ENCODE measurements around the gene TRPV5.
A peak's percentile ranks its signal among the peaks of the same experiment; 100 is the strongest.

Gene TRPV5

GRCh38 chr7:142940966-142941535, 7.5 kb upstream of the TRPV5 start:
- DNase-seq = no peak

GRCh38 chr7:142939226-142939910, 5.8 kb upstream of the TRPV5 start, which contains the start of gene LLCFC1:
TSS of gene LLCFC1 (plus strand) at chr7:142939484. CDS start at chr7:142939622, 138 bp downstream.
- DNase-seq = no peak

DNA sequence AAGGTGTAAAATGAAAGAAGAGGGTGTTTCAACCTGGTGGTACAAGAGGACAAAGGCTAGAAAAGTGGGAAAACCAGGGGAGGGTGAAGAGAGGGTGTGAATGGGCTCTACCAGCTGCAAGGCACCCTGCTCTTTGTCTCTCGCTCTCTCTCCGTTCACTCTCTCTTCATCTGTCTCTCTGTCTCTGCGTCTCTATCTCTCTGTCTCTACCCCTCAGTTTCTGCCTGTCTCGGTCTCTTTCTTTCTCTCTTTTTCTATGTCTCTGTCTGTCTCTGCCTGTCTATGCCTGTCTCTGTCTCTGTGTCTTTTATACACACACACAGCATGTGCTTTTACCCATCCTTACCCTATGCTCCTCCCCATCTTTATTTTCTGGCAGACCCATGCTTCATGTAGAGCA, 5.1 kb upstream of the TRPV5 start:
- no peak for DNase-seq

DNA sequence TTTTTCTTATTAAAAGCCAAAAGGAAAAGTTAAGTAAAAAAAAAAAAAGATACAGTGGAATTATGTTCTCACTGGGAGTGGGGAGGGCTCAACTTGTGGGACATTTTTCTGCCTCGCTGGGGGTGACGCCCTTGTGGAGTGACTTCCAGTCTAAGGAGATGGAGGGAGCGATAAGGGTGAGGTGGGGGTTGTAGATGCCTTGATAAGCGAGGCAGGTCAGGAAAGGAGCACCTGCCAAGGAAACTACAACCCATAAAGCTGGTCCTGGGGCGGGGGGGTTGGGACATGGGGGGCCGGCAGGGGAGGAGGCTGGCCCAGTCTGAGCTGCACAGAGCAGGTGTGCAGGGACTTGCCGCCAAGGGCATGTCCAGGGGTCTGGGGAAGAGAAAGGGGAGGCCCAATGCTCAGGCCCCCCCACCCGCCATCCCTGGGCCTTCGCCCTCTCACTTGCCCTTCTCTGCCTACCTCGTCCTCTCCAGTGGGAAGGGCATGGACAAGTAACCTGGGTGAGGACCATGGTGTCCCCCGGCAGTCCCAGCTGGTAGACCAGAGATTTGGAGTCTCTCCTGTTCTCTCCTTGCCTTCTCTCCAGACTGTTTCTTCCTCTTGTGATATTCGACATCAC, 2.5 kb upstream of the TRPV5 start:
- no peak for DNase-seq

GRCh38 chr7:142934056-142934455, 510 bp upstream of the TRPV5 start:
- DNase-seq = no peak

- DNase-seq = no peak
Measured at GRCh38 chr7:142933092-142933475, 462 bp downstream of the TRPV5 start.

DNA sequence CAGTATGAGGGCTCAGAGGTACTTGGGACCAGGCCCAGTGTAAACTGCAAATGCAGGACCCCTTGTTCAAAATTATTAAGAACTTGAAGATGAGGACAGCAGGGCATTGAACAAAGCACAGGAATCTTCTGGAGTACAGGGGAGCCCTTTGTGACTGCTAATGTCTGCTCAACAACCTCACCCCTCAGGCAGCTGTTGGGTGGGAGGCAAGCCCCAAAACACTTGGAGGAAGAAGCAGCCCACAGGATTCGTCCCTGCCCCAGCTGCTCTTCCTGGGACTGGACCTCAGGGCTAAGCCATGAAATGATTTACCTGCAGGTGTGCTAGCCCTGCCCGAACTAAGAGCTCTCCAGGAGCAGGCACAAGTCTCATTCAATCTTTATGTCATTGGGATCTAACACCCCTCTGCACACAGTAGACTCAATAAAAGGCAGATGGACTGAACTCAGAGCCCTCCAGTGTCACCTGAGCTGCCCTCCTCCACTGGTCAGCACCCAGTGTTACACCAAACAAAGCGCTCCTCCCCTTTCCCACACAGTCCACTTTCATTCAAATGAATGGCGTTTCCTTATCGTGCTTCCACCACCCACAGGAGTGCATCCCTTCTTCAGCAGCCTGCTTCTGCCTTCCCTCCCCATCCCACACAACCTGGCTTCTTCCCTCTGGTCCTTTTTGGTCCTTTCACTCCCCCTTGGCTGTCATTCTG, 1.0 kb downstream of the TRPV5 start:
- DNase-seq = no peak

DNA sequence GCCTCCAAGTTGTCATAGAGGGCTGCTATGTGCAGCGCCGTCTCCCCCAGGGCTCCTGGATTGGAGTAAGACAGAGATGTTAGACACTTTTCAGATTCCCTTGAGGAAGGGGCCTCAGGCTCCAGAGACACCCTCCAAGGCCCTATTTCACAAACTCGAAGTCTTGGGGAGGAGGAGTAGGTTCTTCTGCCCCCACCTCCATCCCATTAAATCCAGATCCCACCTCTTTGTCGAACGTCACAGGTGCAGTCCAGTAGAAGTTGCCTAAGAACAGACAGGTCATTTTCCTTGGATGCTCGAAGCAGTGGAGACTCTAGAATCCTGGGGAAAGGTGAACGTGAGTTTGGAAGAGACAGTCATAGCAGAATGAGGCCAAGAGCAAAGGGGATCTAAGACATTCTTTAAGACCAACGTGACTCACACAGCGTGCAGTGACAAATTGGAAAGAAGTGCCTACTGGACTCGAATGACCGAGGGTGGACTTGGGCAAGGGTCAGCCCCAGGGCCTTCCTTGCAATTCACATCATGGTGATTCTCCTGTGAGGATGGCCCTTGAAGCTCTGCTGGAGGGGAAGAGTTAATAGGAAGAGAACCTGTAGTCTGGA, 3.3 kb downstream of the TRPV5 start:
- peak in 1 of 2 donors; percentile 6 for DNase-seq

- no peak for DNase-seq
Measured at GRCh38 chr7:142927949-142928348, 5.6 kb downstream of the TRPV5 start.

- DNase-seq = peak; percentile 90 to 94
Measured at GRCh38 chr7:142927085-142927745, 6.3 kb downstream of the TRPV5 start.

DNA sequence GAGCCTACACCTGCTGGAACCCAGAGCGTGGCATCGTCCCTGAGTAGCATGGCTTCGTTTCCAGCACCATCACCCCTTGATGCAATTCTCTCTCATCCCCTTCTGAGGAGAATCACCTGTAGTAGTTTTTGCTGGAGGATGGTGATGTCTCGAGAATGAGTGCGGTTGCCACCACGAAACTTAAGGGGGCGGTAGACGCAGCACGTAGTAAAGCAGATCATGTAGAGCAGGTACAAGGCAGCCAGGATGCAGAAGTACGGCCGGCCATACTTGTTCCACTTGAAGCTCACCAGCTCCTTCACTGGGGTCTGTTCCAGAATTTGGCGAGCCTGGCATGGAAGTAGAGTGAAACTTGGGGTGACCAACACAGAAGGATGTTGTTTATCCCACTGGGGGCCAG, 8.1 kb downstream of the TRPV5 start:
- DNase-seq = no peak

DNA sequence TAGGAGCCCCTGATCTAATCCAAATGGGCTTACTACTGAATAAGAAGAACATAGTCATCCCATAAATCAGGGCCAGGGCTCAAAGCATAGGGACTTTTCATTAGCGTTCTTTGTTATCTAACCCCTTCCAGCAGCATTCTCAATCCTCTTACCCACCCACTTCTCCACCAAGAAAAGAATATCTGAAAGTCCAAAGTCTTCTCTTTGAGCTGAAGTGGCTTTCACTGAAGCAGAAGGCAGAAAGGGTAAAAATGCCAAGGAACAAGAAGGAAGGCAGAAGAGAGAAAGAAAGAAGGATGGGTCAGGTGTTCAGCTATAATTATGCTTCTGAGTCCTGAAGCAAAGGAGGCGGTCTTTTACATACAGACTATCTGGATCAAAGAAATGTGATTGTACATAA, 10.2 kb downstream of the TRPV5 start:
- no peak for DNase-seq

GRCh38 chr7:142919656-142920055, 13.9 kb downstream of the TRPV5 start:
- DNase-seq = no peak

- no peak for DNase-seq
Measured at GRCh38 chr7:142918901-142919300, 14.6 kb downstream of the TRPV5 start.

GRCh38 chr7:142917447-142917846, 16.1 kb downstream of the TRPV5 start:
- no peak for DNase-seq

DNA sequence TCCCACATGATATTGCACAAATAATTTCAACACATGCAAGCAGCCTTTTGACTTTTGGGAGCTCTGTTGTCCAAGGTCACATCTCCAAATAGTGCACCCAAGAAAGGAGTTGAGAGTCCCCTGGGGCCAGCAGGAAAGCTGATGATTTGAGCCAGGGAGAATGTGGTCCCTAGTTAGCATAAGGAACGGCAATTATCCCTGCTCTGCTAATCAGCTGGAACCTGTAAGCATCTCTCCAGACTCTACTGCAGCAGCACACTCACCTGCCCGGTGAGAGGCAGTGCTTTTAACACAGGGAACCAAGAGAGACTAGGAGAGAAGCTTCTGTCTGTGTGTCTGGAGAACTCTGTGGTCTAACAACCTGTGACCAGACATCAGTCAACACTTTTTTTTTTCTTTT, 17.0 kb downstream of the TRPV5 start:
- DNase-seq = no peak

DNA sequence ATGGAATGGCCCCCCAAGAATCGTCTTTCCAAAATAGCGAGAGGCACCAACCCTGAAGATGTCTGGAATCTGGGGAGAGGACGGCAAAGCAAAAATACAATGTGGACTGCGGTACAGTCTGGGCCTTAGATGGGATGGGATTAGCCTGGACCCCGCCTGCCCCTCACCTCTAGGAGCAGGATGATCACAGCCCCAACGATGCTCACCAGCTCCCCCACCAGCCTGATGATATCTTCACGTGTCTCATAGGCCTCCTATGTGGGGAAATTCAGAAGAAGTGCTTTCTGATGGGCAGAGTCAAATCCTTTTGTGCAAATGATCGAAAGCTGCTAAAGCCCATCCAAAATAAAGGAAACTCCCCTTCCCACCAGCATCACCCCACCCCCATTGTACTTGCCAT, 18.2 kb downstream of the TRPV5 start:
- DNase-seq = no peak

- no peak for DNase-seq
Measured at GRCh38 chr7:142914121-142914520, 19.4 kb downstream of the TRPV5 start.

DNA sequence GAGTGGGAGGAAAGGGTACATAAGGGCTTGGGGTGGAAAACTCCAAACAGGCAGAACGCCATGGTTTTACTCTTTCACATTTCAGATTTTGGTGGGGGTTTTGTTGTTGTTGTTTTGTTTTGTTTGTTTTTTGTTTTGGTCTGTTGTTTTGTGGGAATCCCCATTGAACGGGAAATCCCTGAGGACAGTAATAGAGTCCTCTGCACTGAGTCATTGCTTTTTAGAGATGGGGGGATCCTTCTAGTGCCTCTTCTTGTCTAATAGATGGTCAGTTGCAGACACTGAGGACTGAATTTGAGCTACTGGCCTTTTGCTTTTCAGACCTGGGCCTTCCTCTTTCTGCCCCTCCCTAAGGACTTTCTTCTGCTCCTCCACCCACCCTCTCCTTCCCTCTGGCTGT, 20.0 kb downstream of the TRPV5 start:
- DNase-seq = no peak

DNA sequence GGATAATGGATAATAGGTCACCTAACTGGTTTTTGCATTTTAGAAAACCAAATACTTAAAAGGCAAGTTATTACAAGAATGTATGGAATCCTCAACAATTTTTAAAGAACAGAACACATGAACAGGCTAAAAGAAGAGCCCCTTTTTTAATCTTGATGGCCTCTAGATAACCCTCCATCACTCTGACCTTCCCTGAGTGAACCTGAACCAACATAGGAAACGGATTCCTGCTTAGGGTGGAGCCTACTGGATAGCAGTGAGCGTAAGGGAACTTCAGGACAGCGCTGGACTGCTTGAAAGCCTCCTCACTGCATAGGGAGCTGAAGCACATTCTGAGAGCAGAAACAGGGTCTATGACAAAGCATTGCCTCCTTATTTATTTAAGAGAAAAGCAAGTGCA, 20.5 kb downstream of the TRPV5 start:
- no peak for DNase-seq

DNA sequence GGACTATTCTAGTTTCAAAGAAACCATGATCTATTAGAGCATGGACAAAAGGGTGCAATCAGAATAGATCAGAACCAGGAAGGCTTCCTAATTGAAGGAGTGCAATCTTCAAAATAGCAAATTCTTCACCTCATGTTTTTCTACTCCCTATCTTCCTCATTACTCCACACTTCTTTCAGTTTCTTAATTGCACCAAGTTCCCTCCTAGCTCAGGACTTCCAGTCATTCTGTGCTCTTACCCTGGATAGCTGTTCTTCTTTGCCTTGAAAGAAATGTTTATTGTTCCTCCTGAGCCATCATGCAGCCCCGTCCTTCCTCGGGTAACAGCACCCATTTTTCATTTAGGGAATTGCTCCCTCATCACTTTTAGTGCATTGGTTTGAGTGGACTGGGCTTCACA, 23.1 kb downstream of the TRPV5 start:
- peak; percentile 25 to 38 for DNase-seq

DNA sequence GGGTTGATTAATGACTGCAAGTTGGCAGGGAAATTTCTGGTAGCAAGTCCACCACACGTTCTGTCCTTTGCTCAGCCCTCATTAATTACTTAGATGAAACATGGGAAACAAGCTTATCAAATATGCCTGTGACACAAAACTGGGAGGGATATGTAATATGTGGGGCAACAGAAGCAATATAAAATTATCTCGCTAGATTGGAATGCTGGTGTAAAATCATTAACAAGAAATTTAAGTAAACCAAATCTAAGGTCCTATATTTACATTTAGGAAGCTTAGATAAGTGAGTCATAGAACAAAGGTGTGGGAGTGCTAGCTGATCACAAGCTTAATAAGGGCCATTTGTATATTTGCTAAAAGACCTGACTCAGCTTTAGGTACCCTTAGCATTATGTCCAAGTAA, 23.5 kb downstream of the TRPV5 start:
- DNase-seq = peak in 1 of 2 donors; percentile 37

Data from inflammatory macrophage (primary cell).